Stimulated activated CD4-positive, alpha-beta T cell treated with anti-CD3 and anti-CD28 coated beads, Interleukin-15, amount 100 ng/mL, for 1 hour (primary cell): ENCODE data around the gene SSR4.
"Not testable (repeated sequence)": the region's sequence is repeated elsewhere in the genome, so short reads cannot be mapped to it uniquely, and the experiment has no call there.

Source experiments
- DNase-seq, 2 donors: peaks; one replicate each; pipeline ENCODE4 v3.0.0-alpha.2; 2020; ENCODE audit warnings: low read depth in 1 of 2, low spot score in 1 of 2

Gene SSR4

GRCh38 chrX:153803211-153804099 lies 9.0 kb downstream of the SSR4 start:
- no peak for DNase-seq

- no peak for DNase-seq
Measured at GRCh38 chrX:153804100-153804595, 9.7 kb downstream of the SSR4 start.

GRCh38 chrX:153804621-153805020 lies 10.2 kb downstream of the SSR4 start:
- DNase-seq: no peak

- DNase-seq: no peak
Measured at GRCh38 chrX:153805436-153805835, 11.0 kb downstream of the SSR4 start.

GRCh38 chrX:153806999-153807575 lies 12.6 kb downstream of the SSR4 start:
- DNase-seq: no peak

GRCh38 chrX:153807976-153808375 lies 13.5 kb downstream of the SSR4 start:
- DNase-seq: no peak

GRCh38 chrX:153812220-153812619 lies 17.8 kb downstream of the SSR4 start:
- no peak for DNase-seq

- no peak for DNase-seq
Measured at GRCh38 chrX:153813161-153813560, 18.7 kb downstream of the SSR4 start.

- DNase-seq: no peak
Measured at GRCh38 chrX:153814591-153815315, 20.3 kb downstream of the SSR4 start.

GRCh38 chrX:153816831-153817690 lies 22.6 kb downstream of the SSR4 start:
- no peak for DNase-seq

GRCh38 chrX:153818064-153818463 lies 23.6 kb downstream of the SSR4 start:
- not testable (repeated sequence) for DNase-seq

- DNase-seq: peak; percentile 28 to 35
Measured at GRCh38 chrX:153818571-153819383, 24.3 kb downstream of the SSR4 start.

GRCh38 chrX:153819384-153820040 lies 25.0 kb downstream of the SSR4 start:
- no peak for DNase-seq

- DNase-seq: no peak
Measured at GRCh38 chrX:153820601-153821000, 26.1 kb downstream of the SSR4 start.

GRCh38 chrX:153821066-153821465 lies 26.6 kb downstream of the SSR4 start:
- DNase-seq: no peak

- no peak for DNase-seq
Measured at GRCh38 chrX:153824348-153824747, 29.9 kb downstream of the SSR4 start.

- DNase-seq: no peak
Measured at GRCh38 chrX:153825042-153825441, 30.6 kb downstream of the SSR4 start.

GRCh38 chrX:153827016-153827415 lies 32.5 kb downstream of the SSR4 start:
- DNase-seq: no peak

- no peak for DNase-seq
Measured at GRCh38 chrX:153827903-153828302, 33.4 kb downstream of the SSR4 start.
